Measurements from ENCODE around the gene SPTBN1. TPM values are rescaled to one million over a fixed set of nuclear protein-coding genes. Genes with fewer than 3 reads are reported as not detected.
"Not testable (repeated sequence)": the region's sequence is repeated elsewhere in the genome, so short reads cannot be mapped to it uniquely, and the experiment has no call there.

The SPTBN1 gene
- total RNA-seq, 1 donor from 2014 or later, result 983 TPM

DNA sequence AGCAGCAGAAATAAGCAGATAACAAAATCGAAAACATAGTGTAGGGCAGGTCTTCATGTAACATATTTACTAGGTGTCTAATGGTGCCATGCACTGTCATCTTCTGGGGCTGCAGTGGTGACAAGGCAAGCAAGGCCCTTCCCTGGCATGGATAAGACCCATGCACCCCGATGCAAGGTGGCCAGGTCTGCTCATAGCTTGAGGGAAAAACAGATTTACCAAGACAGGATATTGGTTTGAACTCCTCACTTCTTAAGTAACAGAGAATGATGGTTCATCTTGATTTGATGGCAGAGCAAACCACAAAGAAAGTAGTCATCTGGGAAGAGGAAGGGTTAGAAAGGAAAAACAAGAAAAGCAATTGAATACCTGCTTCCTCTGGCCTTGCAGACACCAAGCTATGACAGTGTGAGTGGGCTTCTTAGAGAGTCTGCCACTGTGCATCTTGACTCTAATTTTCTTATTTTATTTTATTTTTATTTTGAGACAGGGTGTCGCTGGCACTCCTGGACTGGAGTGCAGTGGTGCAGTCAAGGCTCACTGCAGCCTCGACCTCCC lies 231.5 kb downstream of the SPTBN1 start:
- Mint-ChIP-seq H3K27me3 (ENCODE audit: unreplicated experiment) (peaks cover 3% of the 10 kb centered on the region), H3K4me1 (ENCODE audit: unreplicated experiment) (peaks cover 15% of the 10 kb centered on the region), H3K36me3 (ENCODE audit: low read depth, unreplicated experiment) (no peaks in the 10 kb centered on the region), H3K9me3 (ENCODE audit: unreplicated experiment) (no peaks in the 10 kb centered on the region), H3K27ac (ENCODE audit: unreplicated experiment) (peak overlapping the region; percentile 21), H3K4me3 (ENCODE audit: unreplicated experiment) (no peak overlapping the region)
- no peak for DNase-seq (ENCODE audit: low spot score)
- TF ChIP-seq, protein P1, sequence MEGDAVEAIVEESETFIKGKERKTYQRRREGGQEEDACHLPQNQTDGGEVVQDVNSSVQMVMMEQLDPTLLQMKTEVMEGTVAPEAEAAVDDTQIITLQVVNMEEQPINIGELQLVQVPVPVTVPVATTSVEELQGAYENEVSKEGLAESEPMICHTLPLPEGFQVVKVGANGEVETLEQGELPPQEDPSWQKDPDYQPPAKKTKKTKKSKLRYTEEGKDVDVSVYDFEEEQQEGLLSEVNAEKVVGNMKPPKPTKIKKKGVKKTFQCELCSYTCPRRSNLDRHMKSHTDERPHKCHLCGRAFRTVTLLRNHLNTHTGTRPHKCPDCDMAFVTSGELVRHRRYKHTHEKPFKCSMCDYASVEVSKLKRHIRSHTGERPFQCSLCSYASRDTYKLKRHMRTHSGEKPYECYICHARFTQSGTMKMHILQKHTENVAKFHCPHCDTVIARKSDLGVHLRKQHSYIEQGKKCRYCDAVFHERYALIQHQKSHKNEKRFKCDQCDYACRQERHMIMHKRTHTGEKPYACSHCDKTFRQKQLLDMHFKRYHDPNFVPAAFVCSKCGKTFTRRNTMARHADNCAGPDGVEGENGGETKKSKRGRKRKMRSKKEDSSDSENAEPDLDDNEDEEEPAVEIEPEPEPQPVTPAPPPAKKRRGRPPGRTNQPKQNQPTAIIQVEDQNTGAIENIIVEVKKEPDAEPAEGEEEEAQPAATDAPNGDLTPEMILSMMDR (IDR thresholded peaks at IDR 0.05; ENCODE audit: unreplicated experiment), result no peak

GRCh38 chr2:54691445-54692135 lies 235.5 kb downstream of the SPTBN1 start:
- H3K4me1 Mint-ChIP-seq (ENCODE audit: unreplicated experiment), result peaks cover 15% of the 10 kb centered on the region
- H3K9me3 Mint-ChIP-seq (ENCODE audit: unreplicated experiment), result no peaks in the 10 kb centered on the region
- no peaks in the 10 kb centered on the region for H3K36me3 Mint-ChIP-seq (ENCODE audit: low read depth, unreplicated experiment)
- H3K4me3 Mint-ChIP-seq (ENCODE audit: unreplicated experiment), result no peak overlapping the region
- no peaks in the 10 kb centered on the region for H3K27me3 Mint-ChIP-seq (ENCODE audit: unreplicated experiment)
- TF ChIP-seq, protein P1 (IDR thresholded peaks at IDR 0.05; ENCODE audit: unreplicated experiment), result no peak
- no peak overlapping the region for H3K27ac Mint-ChIP-seq (ENCODE audit: unreplicated experiment)
- no peak for DNase-seq (ENCODE audit: low spot score)

DNA sequence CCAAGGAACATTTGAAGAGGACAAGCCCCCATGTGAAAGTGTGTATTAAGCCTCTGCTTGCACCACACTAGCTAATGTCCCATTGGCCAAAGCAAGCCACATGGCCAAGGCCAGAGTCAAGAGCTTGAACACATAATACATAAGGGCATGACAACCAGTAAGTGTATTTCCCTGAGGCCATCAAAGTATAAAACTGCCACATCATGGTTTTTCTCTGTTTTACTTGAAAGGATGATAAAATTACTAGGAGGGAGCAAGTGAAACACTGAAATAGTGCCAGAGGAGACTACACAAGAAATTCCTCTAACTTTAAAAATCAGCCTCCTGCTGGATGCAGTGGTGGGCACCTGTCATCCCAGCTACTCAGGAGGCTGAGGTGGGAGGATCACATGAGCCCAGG lies 236.4 kb downstream of the SPTBN1 start:
- Mint-ChIP-seq H3K36me3 (ENCODE audit: low read depth, unreplicated experiment) (no peaks in the 10 kb centered on the region), H3K9me3 (ENCODE audit: unreplicated experiment) (no peaks in the 10 kb centered on the region), H3K27ac (ENCODE audit: unreplicated experiment) (no peak overlapping the region), H3K4me3 (ENCODE audit: unreplicated experiment) (no peak overlapping the region), H3K4me1 (ENCODE audit: unreplicated experiment) (peaks cover 9% of the 10 kb centered on the region), H3K27me3 (ENCODE audit: unreplicated experiment) (no peaks in the 10 kb centered on the region)
- DNase-seq (ENCODE audit: low spot score), result no peak
- TF ChIP-seq, protein P1 (IDR thresholded peaks at IDR 0.05; ENCODE audit: unreplicated experiment), result no peak

DNA sequence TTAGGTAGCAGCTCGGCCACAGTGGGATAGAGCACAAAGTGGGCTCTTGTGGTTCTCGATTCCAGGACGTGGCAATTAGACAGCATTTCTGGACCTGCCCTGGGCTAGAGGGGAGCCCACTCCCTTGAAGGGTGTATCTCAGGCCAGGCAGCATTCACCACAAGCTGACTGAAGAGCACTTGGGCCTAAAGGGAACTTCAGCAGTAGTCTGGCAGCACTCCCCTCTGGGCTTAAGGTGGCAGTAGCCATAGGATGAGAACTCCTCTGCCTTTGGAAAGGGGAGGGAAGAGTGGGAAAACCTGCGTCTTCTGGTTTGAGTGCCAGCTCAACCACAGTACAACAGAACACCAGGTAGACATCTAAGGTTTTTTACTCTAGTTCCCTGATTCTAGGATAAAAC lies 239.3 kb downstream of the SPTBN1 start:
- H3K9me3 Mint-ChIP-seq (ENCODE audit: unreplicated experiment), result no peaks in the 10 kb centered on the region
- no peak for DNase-seq (ENCODE audit: low spot score)
- H3K4me3 Mint-ChIP-seq (ENCODE audit: unreplicated experiment), result no peak overlapping the region
- no peak overlapping the region for H3K27ac Mint-ChIP-seq (ENCODE audit: unreplicated experiment)
- no peaks in the 10 kb centered on the region for H3K27me3 Mint-ChIP-seq (ENCODE audit: unreplicated experiment)
- H3K36me3 Mint-ChIP-seq (ENCODE audit: low read depth, unreplicated experiment), result peaks cover 4% of the 10 kb centered on the region
- TF ChIP-seq, protein P1 (IDR thresholded peaks at IDR 0.05; ENCODE audit: unreplicated experiment), result no peak
- H3K4me1 Mint-ChIP-seq (ENCODE audit: unreplicated experiment), result no peaks in the 10 kb centered on the region

- no peaks in the 10 kb centered on the region for H3K4me1 Mint-ChIP-seq (ENCODE audit: unreplicated experiment)
- DNase-seq (ENCODE audit: low spot score), result no peak
- TF ChIP-seq, protein P1 (IDR thresholded peaks at IDR 0.05; ENCODE audit: unreplicated experiment), result no peak
- H3K27me3 Mint-ChIP-seq (ENCODE audit: unreplicated experiment), result no peaks in the 10 kb centered on the region
- H3K36me3 Mint-ChIP-seq (ENCODE audit: low read depth, unreplicated experiment), result peaks cover 4% of the 10 kb centered on the region
- no peaks in the 10 kb centered on the region for H3K9me3 Mint-ChIP-seq (ENCODE audit: unreplicated experiment)
- H3K27ac Mint-ChIP-seq (ENCODE audit: unreplicated experiment), result no peak overlapping the region
- H3K4me3 Mint-ChIP-seq (ENCODE audit: unreplicated experiment), result no peak overlapping the region
Observed at GRCh38 chr2:54697934-54698333, 241.8 kb downstream of the SPTBN1 start.

GRCh38 chr2:54698926-54699325 lies 242.8 kb downstream of the SPTBN1 start:
- DNase-seq (ENCODE audit: low spot score); H3K4me1 Mint-ChIP-seq (ENCODE audit: unreplicated experiment); H3K9me3 Mint-ChIP-seq (ENCODE audit: unreplicated experiment); H3K36me3 Mint-ChIP-seq (ENCODE audit: low read depth, unreplicated experiment); H3K27ac Mint-ChIP-seq (ENCODE audit: unreplicated experiment); H3K4me3 Mint-ChIP-seq (ENCODE audit: unreplicated experiment); H3K27me3 Mint-ChIP-seq (ENCODE audit: unreplicated experiment): not testable (repeated sequence)

All from endothelial cell (in vitro differentiated cells).